Activated CD4-positive, alpha-beta memory T cell treated with anti-CD3 and anti-CD28 coated beads for 36 hours (primary cell): ENCODE data around the gene CAB39L. TPM values are rescaled to one million over a fixed set of nuclear protein-coding genes. Genes with fewer than 3 reads are reported as not detected.
"Not testable (repeated sequence)": the region's sequence is repeated elsewhere in the genome, so short reads cannot be mapped to it uniquely, and the experiment has no call there.

ENCODE experiments used
- CTCF ChIA-PET: fragments of 350-600 bp; sonication (Branson Sonifier 250); formaldehyde crosslinking; loops from one replicate; lab custom pipeline; 2021; ENCODE audit warnings: antibody characterized with exemption, inconsistent platforms; lab: Charles Lee
- POLR2A ChIA-PET: fragments of 350-600 bp; sonication (Branson Sonifier 250); formaldehyde crosslinking; loops from one replicate; lab custom pipeline; 2021; ENCODE audit warnings: antibody characterized with exemption; lab: Charles Lee
- DNase-seq: peaks from one replicate; pipeline ENCODE4 v3.0.0-alpha.2; 2020
- H3K27ac Mint-ChIP-seq: one replicate; pipeline ENCODE4 v1.8.0; 2021; ENCODE audit warnings: mixed read lengths
- H3K27me3 Mint-ChIP-seq: one replicate; pipeline ENCODE4 v1.8.0; 2021; ENCODE audit warnings: mixed read lengths
- H3K36me3 Mint-ChIP-seq: one replicate; pipeline ENCODE4 v1.8.0; 2021; ENCODE audit warnings: mixed read lengths
- H3K4me1 Mint-ChIP-seq: one replicate; pipeline ENCODE4 v1.8.0; 2021; ENCODE audit warnings: low read depth, mixed read lengths
- H3K4me3 Mint-ChIP-seq: one replicate; pipeline ENCODE4 v1.8.0; 2021; ENCODE audit warnings: mild to moderate bottlenecking, mixed read lengths
- H3K9me3 Mint-ChIP-seq: one replicate; pipeline ENCODE4 v1.8.0; 2021; ENCODE audit warnings: mixed read lengths
- intact Hi-C: fragments of 100-400 bp; cut with micrococcal nuclease; formaldehyde crosslinking; loops from one replicate; pipeline ENCODE4 v1.15.1; 2023
- total RNA-seq, 2 experiments: library from RNA; stranded (reverse); gene quantifications; one replicate each; pipeline ENCODE4 v1.2.3, GENCODE V29; 2021

The CAB39L gene
- total RNA-seq, 2 experiments from 2014 or later, result 5.6 to 6.3 TPM

- ChIA-PET POLR2A (no interaction called here), CTCF (interaction anchor here (0.6 to 1.6 kb wide), 4 partner anchors 16 to 310 kb away, joined by 3 to 9 read pairs (median 4); no protein-coding TSS in a partner anchor)
- no peaks in the 10 kb centered on the region for H3K36me3 Mint-ChIP-seq
- H3K27ac Mint-ChIP-seq, result no peak overlapping the region
- H3K4me3 Mint-ChIP-seq, result no peak overlapping the region
- H3K9me3 Mint-ChIP-seq, result no peaks in the 10 kb centered on the region
- H3K4me1 Mint-ChIP-seq, result peaks cover 9% of the 10 kb centered on the region
- intact Hi-C loops, result no loop called here
- DNase-seq, result no peak
- H3K27me3 Mint-ChIP-seq, result no peaks in the 10 kb centered on the region
Observed at GRCh38 chr13:49302222-49302621, 141.6 kb downstream of the CAB39L start.

GRCh38 chr13:49300739-49301589 lies 142.9 kb downstream of the CAB39L start:
- no peaks in the 10 kb centered on the region for H3K9me3 Mint-ChIP-seq
- CTCF ChIA-PET, result interaction anchor here (0.7 to 1.4 kb wide), 4 partner anchors 14 to 308 kb away, joined by 3 to 8 read pairs (median 4); no protein-coding TSS in a partner anchor
- H3K36me3 Mint-ChIP-seq, result no peaks in the 10 kb centered on the region
- no peaks in the 10 kb centered on the region for H3K27me3 Mint-ChIP-seq
- intact Hi-C loops, result loop anchor here (1.0 to 2.0 kb wide), 5 partner anchors 138 to 546 kb away; partner anchors contain the start of genes CAB39L and SETDB2
- peaks cover 9% of the 10 kb centered on the region for H3K4me1 Mint-ChIP-seq
- DNase-seq, result peak; percentile 75
- H3K4me3 Mint-ChIP-seq, result peak overlapping the region; percentile 33
- POLR2A ChIA-PET, result no interaction called here
- no peak overlapping the region for H3K27ac Mint-ChIP-seq

GRCh38 chr13:49300276-49300675 lies 143.6 kb downstream of the CAB39L start:
- Mint-ChIP-seq H3K4me1 (peaks cover 9% of the 10 kb centered on the region), H3K27ac (no peak overlapping the region), H3K4me3 (no peak overlapping the region), H3K36me3 (no peaks in the 10 kb centered on the region), H3K27me3 (no peaks in the 10 kb centered on the region), H3K9me3 (no peaks in the 10 kb centered on the region)
- DNase-seq, result no peak
- CTCF ChIA-PET, result interaction anchor here (0.7 to 1.4 kb wide), 3 partner anchors 224 to 309 kb away, joined by 3 to 8 read pairs (median 5); no protein-coding TSS in a partner anchor
- intact Hi-C loops, result loop anchor here (2.0 kb wide), 3 partner anchors 145 to 547 kb away; partner anchors contain the start of genes CAB39L and SETDB2
- POLR2A ChIA-PET, result no interaction called here

GRCh38 chr13:49298903-49299605 lies 144.8 kb downstream of the CAB39L start:
- ChIA-PET CTCF (interaction anchor here (1.1 kb wide), 1 partner anchor 308 kb away, joined by 3 read pairs; no protein-coding TSS in a partner anchor), POLR2A (no interaction called here)
- H3K27me3 Mint-ChIP-seq, result no peaks in the 10 kb centered on the region
- H3K9me3 Mint-ChIP-seq, result no peaks in the 10 kb centered on the region
- DNase-seq, result no peak
- H3K4me3 Mint-ChIP-seq, result no peak overlapping the region
- intact Hi-C loops, result no loop called here
- H3K4me1 Mint-ChIP-seq, result peaks cover 9% of the 10 kb centered on the region
- H3K36me3 Mint-ChIP-seq, result no peaks in the 10 kb centered on the region
- no peak overlapping the region for H3K27ac Mint-ChIP-seq

- Mint-ChIP-seq H3K27ac (no peak overlapping the region), H3K4me1 (peaks cover 9% of the 10 kb centered on the region), H3K36me3 (no peaks in the 10 kb centered on the region), H3K4me3 (no peak overlapping the region), H3K27me3 (no peaks in the 10 kb centered on the region), H3K9me3 (no peaks in the 10 kb centered on the region)
- CTCF ChIA-PET, result interaction anchor here (1.1 kb wide), 1 partner anchor 308 kb away, joined by 3 read pairs; no protein-coding TSS in a partner anchor
- intact Hi-C loops, result no loop called here
- no peak for DNase-seq
- POLR2A ChIA-PET, result no interaction called here
Observed at GRCh38 chr13:49298416-49298815, 145.4 kb downstream of the CAB39L start.

GRCh38 chr13:49297338-49297737 lies 146.5 kb downstream of the CAB39L start:
- Mint-ChIP-seq H3K4me3 (no peak overlapping the region), H3K27ac (no peak overlapping the region), H3K36me3 (no peaks in the 10 kb centered on the region), H3K4me1 (peaks cover 14% of the 10 kb centered on the region), H3K9me3 (no peaks in the 10 kb centered on the region), H3K27me3 (no peaks in the 10 kb centered on the region)
- CTCF ChIA-PET, result interaction anchor here (1.5 kb wide), 1 partner anchor 309 kb away, joined by 4 read pairs; no protein-coding TSS in a partner anchor
- POLR2A ChIA-PET, result no interaction called here
- DNase-seq, result no peak
- intact Hi-C loops, result no loop called here

- intact Hi-C loops, result no loop called here
- no peaks in the 10 kb centered on the region for H3K36me3 Mint-ChIP-seq
- H3K9me3 Mint-ChIP-seq, result no peaks in the 10 kb centered on the region
- H3K4me3 Mint-ChIP-seq, result no peak overlapping the region
- H3K4me1 Mint-ChIP-seq, result peaks cover 11% of the 10 kb centered on the region
- ChIA-PET POLR2A (interaction anchor here (0.5 to 0.7 kb wide), 2 partner anchors 14 to 394 kb away, joined by 3 read pairs; no protein-coding TSS in a partner anchor), CTCF (interaction anchor here (1.5 kb wide), 1 partner anchor 310 kb away, joined by 4 read pairs; no protein-coding TSS in a partner anchor)
- DNase-seq, result no peak
- no peaks in the 10 kb centered on the region for H3K27me3 Mint-ChIP-seq
- no peak overlapping the region for H3K27ac Mint-ChIP-seq
Observed at GRCh38 chr13:49296659-49297058, 147.2 kb downstream of the CAB39L start.

GRCh38 chr13:49295244-49295643 lies 148.6 kb downstream of the CAB39L start:
- CTCF ChIA-PET, result interaction anchor here (0.9 to 2.2 kb wide), 3 partner anchors 14 to 312 kb away, joined by 3 to 6 read pairs (median 4); no protein-coding TSS in a partner anchor

GRCh38 chr13:49294723-49295122 lies 149.1 kb downstream of the CAB39L start:
- intact Hi-C loops, POLR2A ChIA-PET, H3K9me3 Mint-ChIP-seq, H3K4me1 Mint-ChIP-seq, H3K27me3 Mint-ChIP-seq, H3K27ac Mint-ChIP-seq, H3K4me3 Mint-ChIP-seq, DNase-seq, H3K36me3 Mint-ChIP-seq: not testable (repeated sequence)
- CTCF ChIA-PET, result interaction anchor here (0.6 to 2.2 kb wide), 3 partner anchors 312 to 1591 kb away, joined by 3 to 6 read pairs (median 3); no protein-coding TSS in a partner anchor

More at GRCh38 chr13:49295244-49295643, 148.6 kb downstream of the CAB39L start:
- H3K27me3 Mint-ChIP-seq, result no peaks in the 10 kb centered on the region
- no peak overlapping the region for H3K4me3 Mint-ChIP-seq
- intact Hi-C loops, result no loop called here
- no peaks in the 10 kb centered on the region for H3K36me3 Mint-ChIP-seq
- peaks cover 7% of the 10 kb centered on the region for H3K4me1 Mint-ChIP-seq
- DNase-seq, result no peak
- POLR2A ChIA-PET, result no interaction called here
- H3K9me3 Mint-ChIP-seq, result no peaks in the 10 kb centered on the region
- no peak overlapping the region for H3K27ac Mint-ChIP-seq

- ChIA-PET CTCF (interaction anchor here (1.6 to 2.2 kb wide), 2 partner anchors 45 to 314 kb away, joined by 5 to 6 read pairs; partner anchors contain the start of gene CDADC1), POLR2A (no interaction called here)
- Mint-ChIP-seq H3K27me3 (no peaks in the 10 kb centered on the region), H3K27ac (no peak overlapping the region), H3K4me1 (peaks cover 7% of the 10 kb centered on the region), H3K4me3 (no peak overlapping the region), H3K9me3 (no peaks in the 10 kb centered on the region), H3K36me3 (no peaks in the 10 kb centered on the region)
- intact Hi-C loops, result no loop called here
- peak; percentile 53 for DNase-seq
Observed at GRCh38 chr13:49292742-49293486, 150.9 kb downstream of the CAB39L start.

GRCh38 chr13:49288458-49288857 lies 155.4 kb downstream of the CAB39L start:
- Mint-ChIP-seq H3K36me3 (peaks cover 3% of the 10 kb centered on the region), H3K27me3 (no peaks in the 10 kb centered on the region)

More at GRCh38 chr13:49288458-49288857, 155.4 kb downstream of the CAB39L start:
- Mint-ChIP-seq H3K4me3 (no peak overlapping the region), H3K4me1 (peaks cover 7% of the 10 kb centered on the region), H3K27ac (no peak overlapping the region), H3K9me3 (no peaks in the 10 kb centered on the region)
- POLR2A ChIA-PET, result no interaction called here
- intact Hi-C loops, result loop anchor here (10.0 kb wide), 1 partner anchor 194 kb away; no protein-coding TSS in a partner anchor
- CTCF ChIA-PET, result no interaction called here
- DNase-seq, result no peak
